IMR-90 (cell line): Measurements from ENCODE around the gene HPGDS. TPM values are rescaled to one million over a fixed set of nuclear protein-coding genes. Genes with fewer than 3 reads are reported as not detected.

ENCODE experiments used
- ATAC-seq: fragments of 200-7000 bp; cut with Tn5 transposase; 2 replicates; pipeline ENCODE4 v1.9.1; 2020; ENCODE audit warnings: low read depth, mild to moderate bottlenecking, moderate library complexity
- BruUV-seq: library from RNA; stranded (reverse); fragments of 400-500 nt; replicated peaks from 2 replicates; lab custom pipeline; 2021; lab: Mats Ljungman, UMichigan
- CTCF ChIA-PET: fragments of 300-600 bp; formaldehyde crosslinking; extraction: SDS; loops from one replicate; lab custom pipeline; 2021; ENCODE audit warnings: antibody characterized with exemption; lab: Yijun Ruan, JAX
- POLR2A ChIA-PET: fragments of 300-600 bp; sonication (Branson Sonifier 250); formaldehyde crosslinking; loops from one replicate; lab custom pipeline; 2022; ENCODE audit warnings: antibody characterized with exemption; ENCODE audit not compliant: unreplicated experiment; lab: Charles Lee
- DNase-seq: peaks from one replicate; pipeline ENCODE4 v3.0.0; 2013
- H2AFZ ChIP-seq: replicated peaks from 2 replicates; pipeline ENCODE3; 2013; ENCODE audit warnings: low read length, mild to moderate bottlenecking; ENCODE audit not compliant: poor library complexity
- H2AK5ac ChIP-seq: 2 replicates; pipeline ENCODE4 v1.6.1; 2013; ENCODE audit warnings: low read depth, low read length, inconsistent platforms
- H2AK9ac ChIP-seq: replicated peaks from 2 replicates; pipeline ENCODE3; 2013; ENCODE audit warnings: mild to moderate bottlenecking, low read depth, low read length, moderate library complexity; ENCODE audit not compliant: poor library complexity
- H2BK120ac ChIP-seq: 2 replicates; pipeline ENCODE4 v1.6.1; 2013; ENCODE audit warnings: low read depth, low read length, inconsistent platforms
- H2BK15ac ChIP-seq: 3 replicates; pipeline ENCODE4 v1.6.1; 2013; ENCODE audit warnings: low read depth, low read length, inconsistent platforms
- H2BK20ac ChIP-seq: 2 replicates; pipeline ENCODE4 v1.6.1; 2013; ENCODE audit warnings: low read depth, mild to moderate bottlenecking, inconsistent platforms, low read length, moderate library complexity
- H2BK5ac ChIP-seq: 2 replicates; pipeline ENCODE4 v1.6.1; 2013; ENCODE audit warnings: mild to moderate bottlenecking, low read depth, low read length, inconsistent platforms; ENCODE audit not compliant: poor library complexity, severe bottlenecking
- H3K14ac ChIP-seq: replicated peaks from 2 replicates; pipeline ENCODE4 v1.6.1; 2013; ENCODE audit warnings: low read depth, low read length, inconsistent platforms
- H3K18ac ChIP-seq: 2 replicates; pipeline ENCODE4 v1.6.1; 2013; ENCODE audit warnings: low read depth, low read length, control low read depth
- H3K23ac ChIP-seq: 2 replicates; pipeline ENCODE4 v1.6.1; 2013; ENCODE audit warnings: low read depth, low read length, inconsistent platforms
- H3K27ac ChIP-seq: 2 replicates; pipeline ENCODE4 v1.5.1; 2013; ENCODE audit warnings: mild to moderate bottlenecking, control low read depth, low read length; ENCODE audit not compliant: insufficient read depth
- H3K27me3 ChIP-seq: 2 replicates; pipeline ENCODE4 v1.6.1; 2013; ENCODE audit warnings: low read length; ENCODE audit not compliant: control insufficient read depth, insufficient read depth
- H3K36me3 ChIP-seq: 2 replicates; pipeline ENCODE4 v1.6.1; 2013; ENCODE audit warnings: low read length, mixed read lengths; ENCODE audit not compliant: control insufficient read depth, insufficient read depth
- H3K4ac ChIP-seq: 2 replicates; pipeline ENCODE4 v1.6.1; 2013; ENCODE audit warnings: low read depth, low read length, inconsistent platforms
- H3K4me1 ChIP-seq: 2 replicates; pipeline ENCODE4 v1.6.1; 2013; ENCODE audit warnings: low read length, mixed read lengths; ENCODE audit not compliant: control insufficient read depth, insufficient read depth
- H3K4me2 ChIP-seq: 2 replicates; pipeline ENCODE4 v1.6.1; 2013; ENCODE audit warnings: low read depth, mild to moderate bottlenecking, control low read depth, low read length, moderate library complexity
- H3K4me3 ChIP-seq: 2 replicates; pipeline ENCODE4 v1.5.1; 2013; ENCODE audit warnings: low read depth, mild to moderate bottlenecking, control low read depth, low read length, moderate library complexity; ENCODE audit not compliant: insufficient read depth
- H3K56ac ChIP-seq: 2 replicates; pipeline ENCODE4 v1.6.1; 2013; ENCODE audit warnings: low read length, inconsistent platforms; ENCODE audit not compliant: insufficient read depth; ENCODE audit errors: extremely low read depth
- H3K79me1 ChIP-seq, 2 experiments: 2 replicates each; pipeline ENCODE4 v1.6.1; 2013; ENCODE audit warnings: low read length in 2 of 2, inconsistent platforms in 1 of 2, low read depth in 1 of 2
- H3K9ac ChIP-seq: 2 replicates; pipeline ENCODE4 v1.6.1; 2013; ENCODE audit warnings: low read depth, low read length, control low read depth
- H3K9me1 ChIP-seq: 2 replicates; pipeline ENCODE4 v1.6.1; 2013; ENCODE audit warnings: low read length, inconsistent platforms; ENCODE audit not compliant: insufficient read depth
- H3K9me3 ChIP-seq: 2 replicates; pipeline ENCODE4 v1.6.1; 2013; ENCODE audit warnings: low read length; ENCODE audit not compliant: control insufficient read depth, insufficient read depth
- H4K20me1 ChIP-seq: 2 replicates; pipeline ENCODE4 v1.6.1; 2013; ENCODE audit warnings: low read length, inconsistent platforms; ENCODE audit not compliant: insufficient read depth
- H4K5ac ChIP-seq: 2 replicates; pipeline ENCODE4 v1.6.1; 2013; ENCODE audit warnings: mild to moderate bottlenecking, low read depth, low read length, control low read depth
- H4K8ac ChIP-seq, 2 experiments: 2 replicates each; pipeline ENCODE4 v1.6.1; 2013; ENCODE audit warnings: low read depth in 2 of 2, low read length in 2 of 2, control low read depth in 1 of 2, inconsistent platforms in 1 of 2
- H4K91ac ChIP-seq: 2 replicates; pipeline ENCODE4 v1.6.1; 2013; ENCODE audit warnings: low read depth, low read length, inconsistent platforms; ENCODE audit not compliant: insufficient read depth
- CHD1 ChIP-seq: IDR thresholded peaks from 2 replicates; pipeline ENCODE4 v1.6.1; 2012; ENCODE audit warnings: low read depth, low read length, improper control_type of control experiment
- CTCF ChIP-seq: conservative IDR thresholded peaks from 2 replicates; pipeline ENCODE4 v1.5.1; 2012; ENCODE audit warnings: mild to moderate bottlenecking, low read depth, low read length, improper control_type of control experiment
- ELK1 ChIP-seq: fragments of 150-350 bp; IDR thresholded peaks from 2 replicates; pipeline ENCODE4 v1.6.1; 2016; ENCODE audit warnings: low read depth, mild to moderate bottlenecking, low read length, moderate library complexity, borderline replicate concordance
- FOS ChIP-seq: fragments of 150-350 bp; IDR thresholded peaks from 2 replicates; pipeline ENCODE4 v1.6.1; 2016; ENCODE audit warnings: low read depth, low read length
- MAFK ChIP-seq: IDR thresholded peaks from 2 replicates; pipeline ENCODE4 v1.6.1; 2012; ENCODE audit warnings: low read depth, low read length, improper control_type of control experiment
- MXI1 ChIP-seq: IDR thresholded peaks from 2 replicates; pipeline ENCODE4 v1.6.1; 2012; ENCODE audit warnings: low read depth, mild to moderate bottlenecking, low read length, moderate library complexity, borderline replicate concordance
- NFE2L2 ChIP-seq: fragments of 150-350 bp; IDR thresholded peaks from 2 replicates; pipeline ENCODE4 v1.6.1; 2016; ENCODE audit warnings: low read depth, mild to moderate bottlenecking, low read length
- POLR2A ChIP-seq: IDR thresholded peaks from 2 replicates; pipeline ENCODE4 v1.6.1; 2012; ENCODE audit warnings: mild to moderate bottlenecking, low read depth, low read length
- RAD21 ChIP-seq: IDR thresholded peaks from 2 replicates; pipeline ENCODE4 v1.6.1; 2012; ENCODE audit warnings: low read length, improper control_type of control experiment
- RCOR1 ChIP-seq: IDR thresholded peaks from 2 replicates; pipeline ENCODE4 v1.6.1; 2012; ENCODE audit warnings: mild to moderate bottlenecking, low read length, improper control_type of control experiment; ENCODE audit not compliant: insufficient replicate concordance
- RFX5 ChIP-seq: IDR thresholded peaks from 2 replicates; pipeline ENCODE4 v1.8.0; 2012; ENCODE audit warnings: low read depth, mild to moderate bottlenecking, low read length, moderate library complexity
- SMC3 ChIP-seq: fragments of 150-350 bp; IDR thresholded peaks from 2 replicates; pipeline ENCODE4 v1.6.1; 2016; ENCODE audit warnings: low read depth, mild to moderate bottlenecking, antibody characterized with exemption, low read length, moderate library complexity
- USF2 ChIP-seq: fragments of 150-350 bp; IDR thresholded peaks from 2 replicates; pipeline ENCODE4 v1.6.1; 2017; ENCODE audit warnings: mild to moderate bottlenecking, antibody characterized with exemption, low read length, low read depth
- WGBS, 2 experiments: methylation state at CpG; one replicate each; pipeline versions ENCODE4 v1.1.5 to v1.1.7; 2013; ENCODE audit warnings: missing lambda C conversion rate in 2 of 2; ENCODE audit not compliant: insufficient read length in 1 of 2; ENCODE audit errors: extremely low coverage in 2 of 2; 5-methylcytosine and 5-hydroxymethylcytosine counted together
- dilution Hi-C: fragments of 300-500 bp; cut with HindIII; formaldehyde crosslinking; loops from one replicate; pipeline ENCODE4 v1.14.3; 2018; ENCODE audit warnings: low sequenced_read_pairs; ENCODE audit not compliant: unreplicated experiment
- in situ Hi-C: fragments of 300-500 bp; cut with MboI; formaldehyde crosslinking; loops from 3 replicates; pipeline ENCODE4 v1.14.3; 2019; ENCODE audit warnings: low sequenced_read_pairs, inconsistent platforms, mixed read lengths
- intact Hi-C: fragments of 100-400 bp; cut with micrococcal nuclease; formaldehyde crosslinking; loops from 2 replicates; pipeline ENCODE4 v1.10.0; 2022
- polyA plus RNA-seq, 3 experiments: library from polyadenylated mRNA; depleted of rRNA; stranded (reverse); fragments of >200 nt; gene quantifications; 2 replicates each; pipeline ENCODE4 v1.2.3, GENCODE V29; 2012; ENCODE audit warnings: low replicate concordance in 1 of 3
- total RNA-seq: library from RNA; depleted of rRNA; stranded (reverse); fragments of >200 nt; gene quantifications from 2 replicates; pipeline ENCODE4 v1.2.3, GENCODE V29; 2012

Gene HPGDS
- total and polyA plus RNA-seq, 2 of the 4 experiments (the other 2 are of a cell fraction) = not detected

GRCh38 chr4:94304365-94304971 lies 38.2 kb downstream of the HPGDS start:
- DNase-seq = peak; percentile 42

More at GRCh38 chr4:94304365-94304971, 38.2 kb downstream of the HPGDS start:
- Histone ChIP-seq H3K36me3 (no peaks in the 10 kb centered on the region), H3K4me1 (no peaks in the 10 kb centered on the region), H4K8ac (no peak overlapping the region), H3K9me3 (no peaks in the 10 kb centered on the region), H3K4me3 (no peak overlapping the region), H2BK120ac (no peak overlapping the region), H3K27ac (no peak overlapping the region), H4K91ac (no peak overlapping the region), H4K5ac (no peak overlapping the region), H2BK5ac (no peak overlapping the region), H3K4me2 (no peak overlapping the region), H2AK5ac (no peak overlapping the region), H2AK9ac (no peak overlapping the region), H3K9ac (no peak overlapping the region), H3K79me1 (no peaks in the 10 kb centered on the region), H2BK15ac (no peak overlapping the region), H2BK20ac (no peak overlapping the region), H3K27me3 (no peaks in the 10 kb centered on the region; the same call in 1 of the 2 replicates), H3K18ac (no peak overlapping the region), H3K4ac (no peak overlapping the region), H3K14ac (no peak overlapping the region), H2AFZ (no peak overlapping the region), H4K20me1 (no peaks in the 10 kb centered on the region), H3K56ac (no peak overlapping the region), H3K9me1 (no peaks in the 10 kb centered on the region), H3K23ac (no peak overlapping the region)
- no TSS peak for BruUV-seq
- CTCF ChIA-PET = interaction anchor here (1.2 to 1.3 kb wide), 2 partner anchors 13 to 45 kb away, joined by 4 read pairs; no protein-coding TSS in a partner anchor
- peak; percentile 63 for ATAC-seq
- in situ Hi-C loops = loop anchor here (5.0 to 10.0 kb wide), 2 partner anchors 88 to 290 kb away; no protein-coding TSS in a partner anchor
- no CpG with 5 or more reads among the region's 2 CpGs for WGBS, 2 experiments
- TF ChIP-seq CTCF (peak; percentile 65), SMC3 (peak; percentile 52), MAFK (no peak), RCOR1 (no peak), MXI1 (no peak), RFX5 (no peak), POLR2A (no peak), NFE2L2 (no peak), RAD21 (peak; percentile 69), USF2 (no peak), ELK1 (no peak), FOS (no peak), CHD1 (no peak)
- POLR2A ChIA-PET = no interaction called here
- dilution Hi-C loops = no loop called here
- intact Hi-C loops = loop anchor here (1.0 to 10.0 kb wide), 3 partner anchors 88 to 790 kb away; no protein-coding TSS in a partner anchor
